DOHH2 (cell line): ENCODE data around the gene SNF8.

Experiments used
- H3F3A ChIP-seq: fragments of 200-600 bp; sonication (generic), shearing (Covaris generic); 2 replicates; pipeline ENCODE4 v1.6.0; 2016; ENCODE audit warnings: antibody characterized with exemption, mild to moderate bottlenecking; ENCODE audit not compliant: control insufficient read depth, insufficient read depth
- H3K27ac ChIP-seq: fragments of 200-600 bp; sonication (generic); 2 replicates; pipeline ENCODE4 v1.5.1; 2014; ENCODE audit warnings: low read depth, mild to moderate bottlenecking, low read length, moderate library complexity
- H3K27me3 ChIP-seq: fragments of 200-600 bp; sonication (generic); 2 replicates; pipeline ENCODE4 v1.6.1; 2014; ENCODE audit warnings: mild to moderate bottlenecking, low read length, mixed read lengths; ENCODE audit not compliant: control insufficient read depth
- H3K36me3 ChIP-seq: fragments of 200-600 bp; sonication (generic); 2 replicates; pipeline ENCODE4 v1.6.1; 2014; ENCODE audit warnings: mild to moderate bottlenecking, low read length, moderate library complexity, mixed read lengths; ENCODE audit not compliant: control insufficient read depth
- H3K4me1 ChIP-seq: fragments of 200-600 bp; sonication (generic); 2 replicates; pipeline ENCODE4 v1.6.1; 2014; ENCODE audit warnings: mild to moderate bottlenecking, low read length, mixed read lengths; ENCODE audit not compliant: control insufficient read depth
- H3K4me2 ChIP-seq: fragments of 200-600 bp; sonication (generic); 2 replicates; pipeline ENCODE4 v1.6.0; 2014; ENCODE audit warnings: mild to moderate bottlenecking, low read length, moderate library complexity
- H3K4me3 ChIP-seq: fragments of 200-600 bp; sonication (generic); 2 replicates; pipeline ENCODE4 v1.5.1; 2014; ENCODE audit warnings: mild to moderate bottlenecking, low read length, mixed read lengths
- H3K79me2 ChIP-seq: fragments of 200-600 bp; sonication (generic); 2 replicates; pipeline ENCODE4 v1.6.1; 2014; ENCODE audit warnings: mild to moderate bottlenecking, low read length, mixed read lengths; ENCODE audit not compliant: control insufficient read depth
- H3K9me2 ChIP-seq: fragments of 200-600 bp; sonication (generic); replicated peaks from 2 replicates; pipeline ENCODE4 v1.6.1; 2014; ENCODE audit warnings: mild to moderate bottlenecking, low read length, mixed read lengths; ENCODE audit not compliant: control insufficient read depth
- H3K9me3 ChIP-seq: fragments of 200-600 bp; sonication (generic); 2 replicates; pipeline ENCODE4 v1.6.1; 2014; ENCODE audit warnings: antibody characterized with exemption, low read length, mixed read lengths; ENCODE audit not compliant: control insufficient read depth, insufficient read depth
- H4K20me1 ChIP-seq: fragments of 200-600 bp; sonication (generic); 2 replicates; pipeline ENCODE4 v1.6.0; 2014; ENCODE audit warnings: low read depth, mild to moderate bottlenecking, antibody characterized with exemption, low read length, moderate library complexity; ENCODE audit not compliant: control insufficient read depth, insufficient read depth
- EZH2phosphoT487 ChIP-seq: fragments of 200-600 bp; sonication (generic); IDR thresholded peaks from 2 replicates; pipeline ENCODE4 v1.6.1; 2017; ENCODE audit warnings: borderline replicate concordance, mild to moderate bottlenecking, antibody characterized with exemption, low read length, moderate library complexity, mixed read lengths
- TF ChIP-seq, protein P1 (sequence below): fragments of 200-600 bp; sonication (generic); IDR thresholded peaks from one replicate; pipeline ENCODE4 v1.5.1; 2014; ENCODE audit warnings: antibody characterized with exemption, mild to moderate bottlenecking, low read depth, low read length; ENCODE audit not compliant: poor library complexity, severe bottlenecking

SNF8 gene

DNA sequence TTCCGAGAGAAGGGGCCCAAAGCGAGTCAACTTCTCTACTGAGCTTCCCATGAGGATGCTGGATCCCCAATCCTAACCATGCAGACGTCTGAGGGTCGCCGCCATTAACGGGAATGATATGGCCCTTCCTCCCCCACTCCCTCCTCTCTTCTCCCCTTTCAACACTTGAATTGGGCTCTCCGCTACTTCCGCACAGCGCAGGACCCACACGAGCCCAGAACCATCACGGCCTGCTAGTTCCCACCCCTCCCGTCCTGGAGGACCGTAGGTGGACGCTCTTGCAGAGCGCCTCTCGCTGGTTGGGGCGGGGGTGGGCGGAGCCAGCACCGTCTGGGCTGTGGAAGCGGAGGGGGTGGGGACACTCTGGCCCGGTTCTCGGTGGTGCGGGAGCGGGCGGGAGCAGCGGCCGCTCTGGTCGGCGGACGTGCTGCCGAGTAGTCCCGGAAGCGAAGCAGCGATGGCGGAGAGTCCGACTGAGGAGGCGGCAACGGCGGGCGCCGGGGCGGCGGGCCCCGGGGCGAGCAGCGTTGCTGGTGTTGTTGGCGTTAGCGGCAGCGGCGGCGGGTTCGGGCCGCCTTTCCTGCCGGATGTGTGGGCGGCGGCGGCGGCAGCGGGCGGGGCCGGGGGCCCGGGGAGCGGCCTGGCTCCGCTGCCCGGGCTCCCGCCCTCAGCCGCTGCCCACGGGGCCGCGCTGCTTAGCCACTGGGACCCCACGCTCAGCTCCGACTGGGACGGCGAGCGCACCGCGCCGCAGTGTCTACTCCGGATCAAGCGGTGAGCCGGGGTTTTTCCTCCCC is 36.4 kb downstream of the SNF8 start, which contains the start of gene UBE2Z:
UBE2Z (plus strand) TSS at position 361 of the 797 bp plus-strand sequence; CDS start at position 458, 97 bp downstream.
- TF ChIP-seq, protein P1, sequence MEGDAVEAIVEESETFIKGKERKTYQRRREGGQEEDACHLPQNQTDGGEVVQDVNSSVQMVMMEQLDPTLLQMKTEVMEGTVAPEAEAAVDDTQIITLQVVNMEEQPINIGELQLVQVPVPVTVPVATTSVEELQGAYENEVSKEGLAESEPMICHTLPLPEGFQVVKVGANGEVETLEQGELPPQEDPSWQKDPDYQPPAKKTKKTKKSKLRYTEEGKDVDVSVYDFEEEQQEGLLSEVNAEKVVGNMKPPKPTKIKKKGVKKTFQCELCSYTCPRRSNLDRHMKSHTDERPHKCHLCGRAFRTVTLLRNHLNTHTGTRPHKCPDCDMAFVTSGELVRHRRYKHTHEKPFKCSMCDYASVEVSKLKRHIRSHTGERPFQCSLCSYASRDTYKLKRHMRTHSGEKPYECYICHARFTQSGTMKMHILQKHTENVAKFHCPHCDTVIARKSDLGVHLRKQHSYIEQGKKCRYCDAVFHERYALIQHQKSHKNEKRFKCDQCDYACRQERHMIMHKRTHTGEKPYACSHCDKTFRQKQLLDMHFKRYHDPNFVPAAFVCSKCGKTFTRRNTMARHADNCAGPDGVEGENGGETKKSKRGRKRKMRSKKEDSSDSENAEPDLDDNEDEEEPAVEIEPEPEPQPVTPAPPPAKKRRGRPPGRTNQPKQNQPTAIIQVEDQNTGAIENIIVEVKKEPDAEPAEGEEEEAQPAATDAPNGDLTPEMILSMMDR = peak; percentile 47
- TF ChIP-seq EZH2phosphoT487 = no peak
- Histone ChIP-seq H3K4me1 (peaks cover 28% of the 10 kb centered on the region), H3F3A (no peaks in the 10 kb centered on the region), H3K36me3 (peaks cover 42% of the 10 kb centered on the region), H3K9me3 (no peaks in the 10 kb centered on the region), H3K4me3 (peak within 1 kb of the TSS; percentile 89), H3K27ac (peak within 1 kb of the TSS; percentile 77), H3K9me2 (no peaks in the 10 kb centered on the region), H3K27me3 (no peaks in the 10 kb centered on the region), H3K4me2 (peak within 1 kb of the TSS; percentile 75), H4K20me1 (peaks cover 31% of the 10 kb centered on the region), H3K79me2 (peaks cover 65% of the 10 kb centered on the region)

DNA sequence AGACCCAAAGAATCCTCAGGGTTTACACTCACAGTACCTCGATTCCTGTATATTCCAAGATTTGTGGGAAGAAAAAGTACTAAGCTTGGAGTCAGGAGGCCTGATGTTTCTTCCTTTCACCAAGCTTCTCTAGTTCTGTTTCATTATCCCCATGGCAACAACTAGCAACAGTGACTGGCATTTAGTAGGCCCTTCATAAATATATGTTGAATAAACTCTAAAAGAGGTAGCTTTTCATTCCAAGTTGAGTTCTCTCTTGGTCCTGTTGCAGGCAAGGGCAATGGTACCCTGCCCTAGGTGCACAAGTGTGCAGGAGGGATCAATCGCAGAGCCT is 37.0 kb downstream of the SNF8 start:
- H3F3A ChIP-seq = no peaks in the 10 kb centered on the region
- peak overlapping the region; percentile 75 for H3K4me2 ChIP-seq
- H3K4me3 ChIP-seq = peak overlapping the region; percentile 89
- no peaks in the 10 kb centered on the region for H3K9me2 ChIP-seq
- H3K4me1 ChIP-seq = peaks cover 26% of the 10 kb centered on the region
- H3K36me3 ChIP-seq = peaks cover 36% of the 10 kb centered on the region
- H4K20me1 ChIP-seq = peaks cover 31% of the 10 kb centered on the region
- H3K79me2 ChIP-seq = peaks cover 59% of the 10 kb centered on the region
- H3K27me3 ChIP-seq = no peaks in the 10 kb centered on the region
- H3K27ac ChIP-seq = peak overlapping the region; percentile 77
- H3K9me3 ChIP-seq = no peaks in the 10 kb centered on the region
- no peak for TF ChIP-seq EZH2phosphoT487
- TF ChIP-seq, protein P1 = no peak

DNA sequence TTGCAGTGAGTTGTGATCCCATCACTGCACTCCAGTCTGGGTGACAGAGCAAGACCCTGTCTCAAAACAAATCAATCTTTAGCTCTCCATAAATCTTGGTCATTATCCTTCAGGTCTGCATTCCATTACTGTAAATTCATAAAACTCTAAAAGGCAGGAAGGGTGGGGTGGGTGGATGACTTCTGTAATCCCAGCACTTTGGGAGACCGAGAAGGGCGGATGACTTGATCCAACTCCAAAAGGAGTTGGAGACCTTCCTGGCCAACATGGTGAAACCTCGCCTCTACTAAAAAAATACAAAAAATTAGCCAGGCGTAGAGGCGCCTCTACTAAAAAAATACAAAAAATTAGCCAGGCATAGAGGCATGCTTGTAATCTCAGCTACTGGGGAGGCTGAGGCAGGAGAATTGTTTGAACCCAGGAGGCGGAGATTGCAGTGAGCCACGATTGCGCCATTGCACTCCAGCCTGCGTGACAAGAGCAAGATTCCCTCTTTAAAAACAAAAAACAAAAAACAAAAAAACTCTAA is 38.6 kb downstream of the SNF8 start:
- H3F3A ChIP-seq = peaks cover 4% of the 10 kb centered on the region; the same call in 1 of the 2 replicates
- H3K27ac ChIP-seq = no peak overlapping the region
- no peak overlapping the region for H3K4me3 ChIP-seq
- H3K36me3 ChIP-seq = peaks cover 20% of the 10 kb centered on the region
- H3K9me2 ChIP-seq = no peaks in the 10 kb centered on the region
- H3K27me3 ChIP-seq = no peaks in the 10 kb centered on the region
- H3K4me1 ChIP-seq = peaks cover 22% of the 10 kb centered on the region
- TF ChIP-seq, protein P1 = no peak
- TF ChIP-seq EZH2phosphoT487 = no peak
- no peaks in the 10 kb centered on the region for H3K9me3 ChIP-seq
- H3K4me2 ChIP-seq = no peak overlapping the region
- peaks cover 20% of the 10 kb centered on the region for H4K20me1 ChIP-seq
- peaks cover 43% of the 10 kb centered on the region for H3K79me2 ChIP-seq
